Measurements from ENCODE around the gene ACBD3. TPM values are rescaled to one million over a fixed set of nuclear protein-coding genes. Genes with fewer than 3 reads are reported as not detected.

ACBD3 gene
- total RNA-seq, 1 experiment from 2014 or later: 39.2 TPM

DNA sequence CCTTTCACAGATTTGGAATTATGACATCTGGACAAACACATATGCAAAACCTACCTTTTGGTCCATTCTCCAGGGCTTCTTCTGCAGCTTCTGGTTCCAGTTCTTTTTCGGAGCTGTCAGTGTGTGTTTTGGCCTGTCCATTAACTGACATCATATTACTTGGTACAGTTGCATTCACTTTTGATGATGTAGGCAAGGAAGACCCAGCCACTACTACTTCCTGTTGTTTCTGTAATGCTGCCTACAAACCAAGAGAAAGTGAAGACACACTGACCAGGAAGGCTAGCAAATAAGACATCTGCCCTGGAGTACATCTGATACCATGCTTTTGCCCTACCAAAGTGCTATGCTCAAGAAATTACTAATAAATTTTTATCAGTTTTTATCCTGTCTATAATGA, 31.9 kb downstream of the ACBD3 start:
- in situ Hi-C loops (cut with HindIII; ENCODE audit: low pct_unique_long_range_greater_than_20kb, low sequenced_read_pairs): no loop called here
- DNase-seq (ENCODE audit: low read depth): no peak

DNA sequence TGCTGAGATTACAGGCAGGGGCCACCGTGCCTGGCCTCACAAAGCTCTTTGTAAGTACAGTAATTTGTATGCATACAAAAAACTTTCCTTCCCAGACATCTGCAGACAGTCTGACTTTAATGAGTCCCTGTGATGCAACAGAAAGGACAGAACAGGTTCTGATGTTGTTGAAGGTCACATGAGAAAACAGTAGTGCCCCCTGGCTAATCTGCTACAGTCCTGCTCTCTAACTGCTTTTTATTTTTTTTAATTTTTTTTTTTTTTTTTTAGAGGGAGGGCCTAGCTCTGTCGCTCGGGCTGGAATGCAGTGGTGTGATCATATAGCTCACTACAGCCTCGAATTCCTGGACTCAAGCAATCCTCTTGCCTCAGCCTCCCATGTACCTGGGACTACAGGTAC, 36.7 kb downstream of the ACBD3 start:
- DNase-seq (ENCODE audit: low read depth): peak; percentile 33
- in situ Hi-C loops (cut with HindIII; ENCODE audit: low pct_unique_long_range_greater_than_20kb, low sequenced_read_pairs): no loop called here

DNA sequence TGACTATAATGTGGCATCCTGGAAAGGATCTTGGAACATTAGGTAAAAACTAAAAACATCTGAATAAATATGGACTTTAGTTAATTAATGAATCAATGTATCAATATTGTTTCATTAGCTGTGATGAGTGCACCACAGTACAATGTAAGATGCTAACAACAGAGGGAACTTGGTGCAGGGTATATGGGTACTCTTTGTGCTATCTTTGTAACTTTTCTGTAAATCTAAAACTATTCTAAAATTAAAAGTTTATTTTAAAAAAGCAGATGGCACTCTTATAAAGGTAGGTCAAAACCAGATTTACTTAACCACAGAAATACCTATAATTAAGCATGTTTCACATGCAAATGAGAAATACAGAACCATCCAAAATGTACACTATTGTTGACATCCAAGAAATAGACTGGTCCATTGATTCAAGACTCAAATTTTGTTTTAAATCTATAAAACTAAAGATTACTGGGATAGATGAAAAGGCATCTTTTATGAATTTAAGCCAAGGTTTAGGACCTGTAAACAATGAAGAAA, 38.4 kb downstream of the ACBD3 start:
- in situ Hi-C loops (cut with HindIII; ENCODE audit: low pct_unique_long_range_greater_than_20kb, low sequenced_read_pairs): no loop called here
- no peak for DNase-seq (ENCODE audit: low read depth)

DNA sequence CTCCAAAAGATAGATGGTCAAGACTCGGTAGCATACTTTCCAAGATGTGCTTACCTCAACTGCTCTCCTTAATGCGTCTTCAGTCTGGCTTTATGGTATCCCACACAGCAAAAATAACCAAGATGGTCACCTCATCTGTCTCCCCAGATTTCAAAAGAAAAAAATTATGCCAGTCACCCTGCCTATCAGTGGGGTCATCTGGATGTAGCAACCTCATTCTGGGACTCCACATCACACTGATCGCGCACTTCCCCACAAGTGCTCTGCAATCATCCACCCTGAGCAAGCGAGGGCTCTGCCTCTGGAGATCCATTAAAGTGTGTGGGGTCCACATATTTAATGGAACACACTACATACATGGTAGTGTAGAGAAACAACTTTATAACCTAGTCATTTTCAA, 42.5 kb downstream of the ACBD3 start:
- in situ Hi-C loops (cut with HindIII; ENCODE audit: low pct_unique_long_range_greater_than_20kb, low sequenced_read_pairs): no loop called here
- no peak for DNase-seq (ENCODE audit: low read depth)

DNA sequence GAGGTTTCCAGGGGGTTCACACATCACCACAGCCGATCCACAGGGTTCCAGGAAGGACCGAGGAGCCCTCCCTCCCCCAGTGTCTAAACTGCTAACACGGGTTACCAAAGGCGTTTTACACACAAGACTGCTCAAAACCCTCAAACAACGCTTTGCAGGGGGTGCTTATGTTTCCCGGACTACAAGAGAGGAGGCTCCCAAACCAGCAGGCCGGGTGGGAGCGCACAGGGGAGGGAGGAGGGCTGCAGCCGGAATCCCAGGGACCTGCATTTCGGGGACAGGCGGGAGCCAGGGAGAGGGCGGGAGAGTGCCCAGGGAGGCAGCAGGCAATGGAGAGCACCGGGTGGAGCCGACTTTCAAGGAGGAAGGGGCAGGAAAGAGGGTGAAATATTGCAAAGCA, 50.8 kb downstream of the ACBD3 start:
- no peak for DNase-seq (ENCODE audit: low read depth)
- in situ Hi-C loops (cut with HindIII; ENCODE audit: low pct_unique_long_range_greater_than_20kb, low sequenced_read_pairs): no loop called here

DNA sequence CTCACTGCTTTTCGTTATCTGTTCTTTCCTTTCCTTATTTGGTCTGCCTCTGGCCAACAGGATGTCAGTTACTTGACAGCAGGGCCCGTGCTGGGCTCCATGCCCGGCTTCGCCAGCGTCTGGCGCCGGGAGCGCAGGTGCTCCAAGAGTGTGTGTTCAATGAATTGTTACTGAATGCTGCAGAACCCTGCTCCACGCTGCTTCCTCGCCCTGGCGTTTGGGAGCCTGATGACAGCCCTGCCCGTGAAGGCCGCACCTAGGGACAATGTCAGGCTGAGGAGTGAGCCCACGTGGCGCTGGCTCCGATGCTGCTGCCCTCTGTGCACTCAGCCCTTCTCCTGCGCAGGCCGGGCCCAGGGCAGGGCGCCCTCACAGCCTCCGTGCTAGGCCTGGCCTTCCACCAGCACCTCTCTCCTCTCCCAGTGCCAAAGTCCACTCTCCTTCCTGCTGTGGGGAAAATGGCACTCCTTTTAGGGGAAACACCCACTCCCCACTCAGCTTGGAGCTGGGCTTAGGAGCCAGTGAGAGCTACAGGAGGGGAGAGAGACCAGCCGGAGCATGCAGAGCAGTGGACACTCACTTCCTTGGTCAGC, 51.4 kb downstream of the ACBD3 start:
- in situ Hi-C loops (cut with HindIII; ENCODE audit: low pct_unique_long_range_greater_than_20kb, low sequenced_read_pairs): no loop called here
- no peak for DNase-seq (ENCODE audit: low read depth)

DNA sequence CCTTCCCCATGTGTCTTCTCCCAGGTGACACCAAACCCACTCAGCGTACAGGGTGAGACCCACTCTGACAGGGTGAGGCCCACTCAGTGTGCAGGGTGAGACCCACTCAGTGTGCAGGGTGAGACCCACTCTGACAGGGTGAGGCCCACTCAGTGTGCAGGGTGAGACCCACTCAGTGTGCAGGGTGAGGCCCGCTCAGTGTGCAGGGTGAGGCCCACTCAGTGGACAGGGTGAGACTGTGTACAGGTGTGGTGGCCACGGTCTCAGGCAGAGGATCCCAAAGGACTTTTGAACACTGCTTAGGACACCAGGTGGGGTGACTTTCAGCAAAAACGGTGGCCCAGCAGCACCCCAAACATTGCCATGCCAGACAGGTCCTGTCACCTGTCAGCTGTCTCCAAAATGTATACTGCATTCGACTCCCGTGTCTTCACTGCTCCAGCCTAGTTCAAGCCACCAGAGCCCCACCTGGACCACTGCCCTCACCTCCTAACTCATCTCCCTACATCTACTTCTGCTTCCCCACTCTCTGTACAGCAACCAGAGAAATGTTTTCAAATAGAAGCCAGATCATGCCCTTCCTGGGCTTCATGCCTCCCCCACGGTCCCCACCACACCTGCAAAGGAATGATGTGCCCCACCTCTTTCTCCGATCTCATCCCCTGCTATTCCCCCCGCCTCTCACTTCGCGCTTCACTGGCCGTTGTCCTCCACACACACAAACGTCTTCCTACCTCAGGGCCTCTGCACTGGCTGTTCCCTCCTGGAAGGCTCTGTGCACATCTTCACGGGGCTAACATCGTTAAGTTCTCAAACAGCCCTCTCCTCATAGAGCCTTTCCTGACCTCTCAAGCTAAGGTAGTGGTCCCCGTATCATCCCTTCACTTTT, 52.1 kb downstream of the ACBD3 start:
- in situ Hi-C loops (cut with HindIII; ENCODE audit: low pct_unique_long_range_greater_than_20kb, low sequenced_read_pairs): no loop called here
- DNase-seq (ENCODE audit: low read depth): no peak

DNA sequence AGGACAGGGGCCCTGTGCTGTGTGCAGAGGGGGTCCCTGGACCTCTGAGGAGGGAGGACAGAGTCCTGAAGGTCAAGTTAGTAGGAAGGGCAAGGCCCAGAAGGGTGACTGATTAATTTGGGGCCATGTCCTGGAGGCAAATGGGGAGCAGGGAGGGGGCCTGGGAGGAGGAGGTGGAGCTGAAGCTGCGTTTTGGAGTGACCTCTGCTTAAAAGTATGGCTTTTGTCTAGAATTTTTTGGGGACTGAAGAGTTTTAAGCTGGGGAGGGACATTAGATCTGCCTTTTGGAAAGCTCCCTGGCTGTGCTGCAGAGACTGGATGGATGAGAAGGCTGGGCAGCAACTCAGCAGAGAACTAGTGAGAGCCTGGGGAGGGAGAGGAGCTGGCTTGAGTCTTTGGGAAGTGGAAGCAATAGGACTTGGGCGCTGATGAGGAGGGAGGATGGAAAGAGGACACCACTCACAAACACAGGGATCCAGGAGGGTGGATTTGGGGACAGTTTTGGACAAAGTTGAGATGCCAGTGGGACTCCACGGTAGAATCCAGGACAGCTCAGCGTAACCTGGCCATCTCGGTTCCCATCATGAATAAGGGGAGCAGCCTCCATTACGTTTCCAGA, 52.9 kb downstream of the ACBD3 start:
- in situ Hi-C loops (cut with HindIII; ENCODE audit: low pct_unique_long_range_greater_than_20kb, low sequenced_read_pairs): no loop called here
- DNase-seq (ENCODE audit: low read depth): no peak

DNA sequence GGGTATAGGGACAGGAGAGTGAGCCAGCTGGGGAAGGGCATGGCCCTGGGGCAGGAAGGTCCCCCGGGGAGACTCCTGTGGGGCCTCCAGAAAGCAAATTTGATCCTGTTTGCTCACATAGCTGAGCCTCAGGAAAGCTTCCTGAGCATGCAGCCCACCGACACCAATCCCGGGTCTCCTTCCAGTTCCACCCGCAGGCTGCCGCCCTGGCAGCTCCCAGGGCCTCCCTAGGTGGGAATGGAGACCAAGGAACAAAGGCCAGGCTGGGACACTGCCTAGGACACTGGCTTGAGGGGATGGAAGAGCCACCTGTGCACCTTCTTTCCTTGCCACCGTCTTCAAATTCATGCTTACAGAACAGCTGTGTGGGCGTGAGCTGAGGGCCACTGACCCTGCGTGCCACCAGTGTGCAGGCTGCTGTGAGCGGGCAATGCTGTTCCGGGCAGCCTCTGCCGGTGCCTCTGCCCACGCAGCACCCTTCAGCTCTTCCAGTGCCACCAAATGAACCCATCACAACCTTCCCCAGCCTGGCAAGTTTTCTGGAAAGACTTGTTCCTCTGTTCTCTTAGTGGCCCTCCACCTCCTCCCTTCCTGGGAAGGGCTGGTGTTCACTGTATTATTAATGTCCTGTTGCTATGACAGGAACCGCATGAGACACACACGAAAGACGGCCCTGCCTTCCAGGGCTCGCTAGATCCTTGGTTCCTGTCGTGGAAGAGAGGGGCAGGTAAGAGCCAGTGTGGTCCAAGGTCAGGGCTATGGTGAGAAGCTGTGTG, 53.6 kb downstream of the ACBD3 start:
- DNase-seq (ENCODE audit: low read depth): no peak
- in situ Hi-C loops (cut with HindIII; ENCODE audit: low pct_unique_long_range_greater_than_20kb, low sequenced_read_pairs): no loop called here

DNA sequence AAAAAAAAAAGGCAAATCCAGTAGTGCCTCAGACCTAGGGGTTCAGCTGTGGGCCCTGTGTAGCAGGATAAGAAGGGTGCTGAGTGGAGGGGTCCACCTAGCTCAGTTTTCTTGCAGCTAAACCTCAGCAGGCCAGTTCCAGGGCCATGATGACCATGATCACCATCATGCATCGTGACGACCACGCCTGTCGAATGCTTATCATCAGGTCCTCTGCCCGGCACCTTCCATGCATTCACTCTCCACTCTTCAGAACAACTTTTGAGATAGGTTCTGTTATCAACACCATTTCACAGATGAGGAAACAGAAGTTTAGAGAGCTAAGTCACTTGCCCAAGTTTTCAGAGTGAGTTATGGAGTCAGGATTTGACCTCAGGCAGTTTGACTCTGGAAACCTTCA, 54.9 kb downstream of the ACBD3 start:
- no peak for DNase-seq (ENCODE audit: low read depth)
- in situ Hi-C loops (cut with HindIII; ENCODE audit: low pct_unique_long_range_greater_than_20kb, low sequenced_read_pairs): no loop called here

DNA sequence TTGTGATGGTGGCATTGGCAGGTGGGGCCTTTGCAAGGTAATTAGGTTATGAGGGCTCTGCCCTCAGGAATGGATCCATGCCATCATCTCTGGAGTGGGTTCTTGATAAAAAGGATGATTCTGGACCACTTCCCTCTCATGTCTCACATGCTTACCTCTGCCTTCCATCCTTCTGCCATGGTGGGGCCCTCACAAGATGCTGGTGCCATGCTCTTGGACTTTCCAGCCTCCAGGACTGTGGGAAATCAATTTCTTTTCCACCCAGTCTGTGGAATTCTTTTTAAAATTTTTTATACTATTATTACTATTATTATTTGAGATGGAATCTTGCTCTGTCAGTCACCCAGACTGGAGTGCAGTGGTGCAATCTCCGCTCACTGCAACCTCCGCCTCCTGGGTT, 57.3 kb downstream of the ACBD3 start:
- in situ Hi-C loops (cut with HindIII; ENCODE audit: low pct_unique_long_range_greater_than_20kb, low sequenced_read_pairs): no loop called here
- no peak for DNase-seq (ENCODE audit: low read depth)

DNA sequence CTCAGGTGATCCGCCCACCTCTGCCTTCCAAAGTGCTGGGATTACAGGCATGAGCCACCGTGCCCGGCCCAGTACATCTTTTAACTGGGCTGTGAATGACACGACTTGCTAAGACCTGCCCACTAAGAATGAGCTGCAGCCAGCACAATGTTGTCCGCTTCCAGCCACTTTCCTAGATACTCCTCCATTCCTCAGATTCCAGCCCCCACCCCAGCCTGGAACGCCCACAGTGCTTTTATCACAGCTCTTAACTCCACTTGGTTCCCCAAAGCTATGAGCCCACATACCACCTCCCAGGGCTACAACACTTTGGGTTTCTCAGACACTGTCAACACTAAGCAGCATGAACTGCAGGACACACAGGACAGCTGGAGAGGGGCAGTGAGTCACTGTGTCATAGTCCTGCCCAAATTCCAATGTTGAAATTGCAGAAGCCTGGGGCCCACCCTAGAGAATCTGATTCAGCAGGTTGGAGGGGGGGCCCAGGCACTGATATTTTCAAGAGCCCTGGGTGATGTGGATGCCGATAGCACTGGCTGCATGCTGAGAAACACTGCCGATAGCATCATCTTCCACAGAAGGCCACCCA, 58.0 kb downstream of the ACBD3 start:
- no peak for DNase-seq (ENCODE audit: low read depth)
- in situ Hi-C loops (cut with HindIII; ENCODE audit: low pct_unique_long_range_greater_than_20kb, low sequenced_read_pairs): no loop called here

DNA sequence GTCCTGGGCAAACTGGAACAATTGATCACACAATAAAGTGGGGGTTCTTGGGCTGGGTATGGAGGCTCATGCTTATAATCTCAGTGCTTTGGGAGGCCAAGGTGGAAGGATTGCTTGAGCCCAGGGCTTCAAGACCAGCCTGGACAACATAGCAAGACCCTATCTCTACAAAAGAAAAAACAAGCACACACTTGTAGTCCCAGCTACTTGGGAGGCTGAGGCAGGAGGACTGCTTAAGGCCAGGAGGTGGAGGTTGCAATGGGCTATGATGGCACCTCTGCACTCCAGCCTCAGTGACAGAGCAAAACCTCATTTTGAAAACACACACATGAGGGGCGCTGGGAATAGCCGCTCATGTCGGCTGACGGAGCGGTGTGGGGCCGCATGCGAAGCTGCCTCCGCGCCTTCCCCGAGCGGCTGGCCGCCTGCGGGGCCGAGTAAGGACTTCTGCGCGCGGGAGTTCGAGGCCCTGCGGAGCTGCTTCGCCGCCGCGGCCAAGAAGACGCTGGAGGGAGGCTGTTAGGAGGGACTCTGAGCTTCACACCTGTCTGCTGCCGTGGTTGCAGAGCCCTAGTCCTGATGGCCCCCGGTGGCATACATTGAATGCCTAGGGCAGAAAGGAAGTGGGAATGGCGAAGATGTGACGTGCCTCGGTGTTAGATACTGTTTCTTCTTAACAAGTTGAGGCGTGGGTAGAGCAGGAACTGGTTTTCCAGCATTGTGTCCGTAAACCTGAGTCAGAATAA, 59.5 kb downstream of the ACBD3 start:
- DNase-seq (ENCODE audit: low read depth): no peak
- in situ Hi-C loops (cut with HindIII; ENCODE audit: low pct_unique_long_range_greater_than_20kb, low sequenced_read_pairs): no loop called here

DNA sequence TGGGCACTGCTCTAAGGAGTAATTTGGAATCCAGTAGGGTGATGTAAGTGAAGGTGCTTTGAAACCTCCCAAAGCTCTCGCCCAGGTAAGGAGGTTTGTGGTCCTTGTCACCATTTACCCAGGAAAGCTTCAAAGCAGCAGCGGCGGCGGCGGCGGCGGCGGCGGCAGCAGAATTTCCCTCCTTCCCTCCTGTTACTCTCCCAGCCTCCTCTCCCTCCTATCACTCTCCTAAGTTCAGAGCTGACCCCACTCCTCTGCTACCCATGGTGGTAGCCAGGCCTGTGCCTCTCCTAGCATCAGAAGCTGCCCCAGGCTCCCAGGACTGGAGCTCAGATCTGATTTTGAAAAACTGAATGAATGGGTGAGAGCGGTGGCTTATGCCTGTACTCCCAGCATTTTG, 60.7 kb downstream of the ACBD3 start:
- in situ Hi-C loops (cut with HindIII; ENCODE audit: low pct_unique_long_range_greater_than_20kb, low sequenced_read_pairs): no loop called here
- no peak for DNase-seq (ENCODE audit: low read depth)

DNA sequence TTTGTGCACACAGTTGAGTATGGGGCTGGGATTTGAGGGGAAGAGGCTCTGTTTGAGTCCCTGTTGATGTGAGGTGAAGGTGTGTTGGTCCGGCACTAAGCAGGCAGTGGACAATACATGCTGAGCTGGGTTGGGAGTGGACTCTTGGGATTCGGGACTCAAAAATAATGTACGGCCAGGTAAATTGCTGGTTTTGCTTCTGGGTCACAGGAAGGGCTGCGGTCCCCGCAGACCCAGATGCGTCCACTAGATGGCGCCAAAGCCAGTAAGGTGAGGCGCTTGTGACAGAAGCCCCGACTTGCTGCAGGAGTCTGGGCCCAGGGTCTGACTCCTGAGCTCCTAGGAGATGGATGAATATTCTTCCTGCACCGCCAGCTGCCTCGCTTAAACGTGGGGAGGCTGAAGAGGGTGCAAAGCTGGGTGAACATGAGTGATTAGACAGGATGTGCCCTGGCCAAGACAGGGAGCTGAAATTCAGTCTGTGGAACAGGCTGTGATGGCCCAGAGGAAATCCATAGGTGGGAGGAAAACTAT, 61.4 kb downstream of the ACBD3 start:
- in situ Hi-C loops (cut with HindIII; ENCODE audit: low pct_unique_long_range_greater_than_20kb, low sequenced_read_pairs): no loop called here
- DNase-seq (ENCODE audit: low read depth): peak; percentile 73

DNA sequence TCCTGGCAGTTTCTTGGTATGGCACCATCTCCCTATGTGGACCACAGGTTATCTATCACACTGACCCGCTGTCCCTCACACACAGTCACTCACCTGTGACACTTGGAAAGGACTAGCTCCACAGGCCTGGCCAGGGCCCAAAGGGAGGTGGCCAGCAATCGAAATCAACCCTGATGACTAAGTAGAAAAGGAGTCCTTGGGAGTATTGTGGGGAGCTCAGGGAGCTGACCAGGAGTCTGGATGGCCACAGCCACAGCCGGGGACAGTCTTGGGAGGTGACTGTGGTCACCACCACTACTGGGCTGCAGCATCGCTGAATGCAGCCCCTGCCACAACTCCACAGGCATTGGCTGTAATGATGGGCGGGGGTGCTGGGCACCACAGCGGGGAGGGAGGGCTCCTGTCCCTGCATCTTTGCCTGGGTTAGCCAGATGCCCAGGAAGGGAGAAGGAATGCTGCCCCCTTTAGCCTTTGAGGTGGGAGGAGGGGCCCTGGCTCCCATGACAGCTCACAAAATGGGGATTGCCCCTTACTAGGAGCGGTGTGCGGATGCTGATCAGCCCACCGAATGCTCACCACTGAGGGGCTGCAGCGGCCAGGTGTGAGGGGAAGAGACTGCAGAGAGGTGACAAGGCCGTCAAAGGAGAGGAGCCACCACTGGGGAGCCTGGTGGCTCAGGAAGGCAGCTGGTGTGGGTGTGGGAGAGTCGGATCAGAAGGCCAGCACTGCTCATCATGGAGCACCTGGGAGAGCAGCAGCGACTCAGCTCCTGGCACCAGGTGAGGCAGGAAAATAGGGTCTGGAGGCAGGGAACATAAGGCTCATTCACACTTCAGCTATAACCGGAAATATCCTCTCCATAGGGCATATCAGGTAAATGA, 62.7 kb downstream of the ACBD3 start:
- in situ Hi-C loops (cut with HindIII; ENCODE audit: low pct_unique_long_range_greater_than_20kb, low sequenced_read_pairs): no loop called here
- DNase-seq (ENCODE audit: low read depth): peak; percentile 59

DNA sequence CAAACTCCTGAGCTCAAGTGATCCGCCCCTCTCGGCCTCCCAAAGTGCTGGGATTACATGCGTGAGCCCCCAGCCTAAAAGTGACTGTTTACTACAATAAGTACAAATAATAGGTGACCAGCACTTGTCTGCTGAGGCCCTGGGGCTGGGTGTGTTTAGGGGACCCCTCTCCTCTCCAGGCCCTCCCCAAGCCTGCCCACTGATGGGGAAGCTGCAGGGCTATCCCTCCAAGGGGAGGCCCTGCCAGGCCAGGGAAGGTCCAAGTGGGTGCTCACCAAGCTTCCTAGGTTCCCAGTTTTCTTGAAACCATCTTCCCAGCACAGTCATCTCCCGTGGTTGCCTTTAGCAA, 63.4 kb downstream of the ACBD3 start:
- no peak for DNase-seq (ENCODE audit: low read depth)
- in situ Hi-C loops (cut with HindIII; ENCODE audit: low pct_unique_long_range_greater_than_20kb, low sequenced_read_pairs): no loop called here

Data from Caki2 (cell line).